GM19193 (cell line): ENCODE results near the gene ANKRD13B.

ENCODE experiments used
- POLR2A ChIP-seq: IDR thresholded peaks from 4 replicates; pipeline ENCODE4 v1.6.1; 2011; ENCODE audit not compliant: insufficient read depth, insufficient read length; ENCODE audit errors: extremely low read depth

ANKRD13B gene

DNA sequence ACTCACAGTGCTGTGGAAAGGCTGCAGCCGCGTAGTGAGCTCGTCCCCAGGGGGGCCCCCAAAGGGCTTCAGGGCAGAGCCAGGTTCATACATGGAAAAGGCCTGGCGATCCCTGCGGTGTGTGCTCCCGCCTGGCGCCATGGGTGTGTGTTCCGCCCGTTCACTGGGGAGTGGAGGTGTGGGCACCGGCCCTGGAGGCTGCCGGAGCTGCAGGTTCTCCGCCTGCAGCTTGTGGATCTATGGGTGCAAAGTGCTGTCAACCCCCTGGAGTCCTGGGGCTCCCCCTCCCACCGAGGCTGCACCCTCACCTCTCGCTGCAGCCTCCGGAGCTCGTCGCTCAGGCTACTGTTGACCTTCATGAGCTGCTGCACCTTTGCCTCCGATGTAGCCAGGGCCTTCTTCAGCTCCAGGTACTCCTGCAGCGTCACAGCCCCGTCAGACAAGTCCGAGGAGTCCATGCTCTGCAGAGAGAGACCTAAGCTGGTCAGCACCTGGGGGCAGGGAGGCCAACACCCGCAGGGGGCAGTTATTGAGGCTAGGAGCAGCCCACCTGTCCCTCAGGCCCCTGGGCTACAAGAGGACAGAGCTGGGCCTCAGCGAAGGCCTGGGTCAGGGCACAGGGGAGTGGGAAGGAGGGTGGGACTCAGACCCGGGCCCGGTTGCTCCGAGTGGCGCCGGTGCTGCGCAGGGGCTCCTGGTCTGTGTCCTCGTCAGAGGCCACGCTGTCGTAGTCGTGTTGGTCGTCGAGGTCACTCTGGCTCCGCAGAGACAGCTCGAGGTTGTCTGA is 16.5 kb upstream of the ANKRD13B start:
- TF ChIP-seq POLR2A, result no peak

DNA sequence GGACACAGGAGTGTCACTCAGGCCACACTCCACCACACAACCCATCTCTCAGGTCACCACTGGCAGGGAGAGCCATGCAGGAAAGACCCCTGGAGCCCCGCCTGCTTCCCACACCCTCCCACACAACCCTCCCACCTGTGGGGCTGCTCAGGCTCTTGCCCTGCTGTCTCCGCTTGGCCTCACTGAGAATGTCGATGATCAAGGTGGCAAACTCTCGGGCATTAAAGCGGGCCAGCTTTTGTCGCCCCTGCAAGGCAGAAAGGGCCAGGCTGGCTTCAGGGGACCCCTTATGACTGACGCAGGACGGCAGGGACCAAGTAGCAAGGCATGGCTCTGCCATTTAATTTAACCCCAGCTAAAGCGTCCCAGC is 15.9 kb upstream of the ANKRD13B start:
- TF ChIP-seq POLR2A, result no peak

DNA sequence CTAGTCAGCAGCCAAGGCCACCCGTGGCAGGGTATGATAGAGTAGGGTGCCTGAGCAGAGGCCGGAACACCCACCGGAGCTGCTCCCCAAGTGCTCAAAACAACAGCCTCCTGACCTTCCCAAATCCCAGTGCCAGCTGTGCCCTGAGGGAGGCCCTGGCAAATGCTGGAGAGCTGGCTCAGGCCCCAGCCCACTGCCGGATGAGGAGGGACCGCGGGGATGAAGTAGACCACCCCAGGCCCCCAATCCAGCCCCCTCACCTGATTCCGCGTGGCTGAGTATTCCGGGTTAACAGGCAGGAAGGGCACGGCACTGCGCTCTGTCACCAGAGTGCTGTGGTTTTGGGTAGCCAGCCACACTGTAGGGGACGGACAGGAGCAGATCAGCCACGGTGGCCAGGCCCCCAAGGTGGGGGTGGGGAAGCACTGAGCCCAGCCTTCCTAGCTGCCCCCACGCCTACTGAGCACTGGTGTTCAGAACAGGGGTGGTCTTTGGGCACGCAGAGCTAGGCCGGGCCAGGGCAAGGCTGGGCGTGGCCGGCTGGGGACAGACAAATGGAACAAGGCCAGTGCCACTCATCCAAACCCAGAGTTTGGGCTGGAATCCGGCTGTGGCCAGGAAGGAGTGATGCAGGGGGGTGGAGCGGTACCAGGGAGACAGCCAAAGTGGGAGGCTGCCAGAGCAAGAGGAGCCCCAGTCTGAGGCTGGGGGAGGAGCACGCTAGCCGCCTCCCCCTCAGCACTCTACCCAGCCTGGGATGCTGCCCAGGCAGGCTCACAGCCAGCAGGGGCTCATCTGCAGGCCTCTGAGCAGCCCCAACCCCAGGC is 15.3 kb upstream of the ANKRD13B start:
- TF ChIP-seq POLR2A, result no peak

DNA sequence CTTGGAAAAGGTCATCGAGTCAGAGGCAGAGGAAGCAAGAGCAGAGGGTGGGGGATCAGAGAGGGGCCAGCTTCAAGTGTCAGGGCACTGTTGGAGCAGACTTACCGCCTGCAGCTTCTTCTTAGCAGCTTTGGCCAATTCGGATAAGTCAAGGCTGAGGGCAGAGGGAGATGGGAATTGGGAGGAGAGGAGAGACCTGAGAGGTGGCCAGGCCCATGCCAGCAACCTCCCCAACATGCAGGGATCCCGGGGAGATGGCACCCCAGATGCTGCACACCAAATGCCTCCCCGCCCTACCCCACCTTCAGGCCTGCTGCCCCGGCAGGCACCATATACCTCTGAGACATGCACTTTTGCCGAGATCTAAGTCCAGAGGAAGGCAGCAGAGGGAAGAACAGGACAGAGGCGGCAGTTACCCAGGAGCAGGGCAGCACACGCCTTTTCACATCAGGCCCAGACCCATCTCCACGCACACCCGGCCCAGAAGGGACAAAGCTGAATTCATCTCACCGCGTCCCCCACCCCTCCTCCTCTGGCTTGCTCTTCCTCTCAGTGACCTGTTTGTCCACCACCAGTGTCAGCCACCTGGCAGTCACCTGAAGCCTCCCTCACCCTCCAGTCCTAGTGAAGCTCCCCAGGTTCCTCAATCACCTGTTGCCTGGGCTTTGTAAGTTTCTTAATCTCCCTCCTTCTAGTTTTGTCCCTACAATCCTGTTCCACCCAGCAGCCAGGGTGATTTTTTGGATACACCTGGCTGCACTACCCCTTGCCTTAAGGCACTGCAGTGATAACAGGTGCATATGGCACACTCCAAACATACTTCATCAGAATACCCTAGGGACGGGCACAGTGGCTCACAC is 14.1 kb upstream of the ANKRD13B start:
- TF ChIP-seq POLR2A, result no peak

DNA sequence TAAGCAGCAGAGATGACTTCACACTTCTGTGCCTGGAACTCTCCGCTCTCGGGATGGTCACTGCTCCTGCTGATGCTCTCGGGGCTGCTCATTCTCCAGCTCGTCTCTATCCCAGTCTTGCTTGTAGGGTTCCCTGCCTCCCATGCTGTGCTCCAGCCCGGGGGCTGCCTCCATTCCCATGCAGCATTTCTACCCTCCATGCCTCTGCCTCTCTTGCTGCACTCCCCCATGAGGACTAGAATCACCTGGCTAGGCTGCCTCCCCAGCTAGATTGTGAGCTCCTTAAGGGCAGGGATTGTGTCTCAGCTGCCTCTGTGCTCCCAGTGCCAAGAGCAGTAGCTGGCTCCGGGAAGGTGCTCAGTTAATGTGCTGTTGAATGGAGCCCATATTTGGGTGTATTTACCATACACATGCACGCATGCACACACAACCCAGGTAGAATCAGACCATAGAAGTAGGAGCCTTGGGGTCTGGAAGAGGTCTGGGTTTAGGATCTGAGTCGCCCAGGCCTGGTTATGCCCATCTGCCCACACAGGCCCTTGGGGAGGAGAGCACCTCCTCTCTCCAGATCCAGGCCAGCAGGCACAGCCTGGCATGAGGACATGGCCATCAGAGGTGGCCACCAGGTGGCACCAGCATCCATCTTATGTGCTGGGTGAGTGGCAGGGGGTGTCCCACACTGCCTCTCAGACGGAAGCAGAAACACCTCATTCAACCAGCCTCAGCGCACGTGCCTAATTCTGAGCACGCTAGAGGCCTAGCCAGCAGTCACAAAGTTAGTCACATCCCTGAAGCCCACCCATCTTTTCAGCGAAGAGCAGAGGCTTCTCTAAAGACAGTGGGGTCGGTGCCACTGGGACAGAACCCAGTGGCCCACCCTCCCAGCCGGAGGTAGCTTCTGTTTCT is 12.8 kb upstream of the ANKRD13B start:
- no peak for TF ChIP-seq POLR2A

DNA sequence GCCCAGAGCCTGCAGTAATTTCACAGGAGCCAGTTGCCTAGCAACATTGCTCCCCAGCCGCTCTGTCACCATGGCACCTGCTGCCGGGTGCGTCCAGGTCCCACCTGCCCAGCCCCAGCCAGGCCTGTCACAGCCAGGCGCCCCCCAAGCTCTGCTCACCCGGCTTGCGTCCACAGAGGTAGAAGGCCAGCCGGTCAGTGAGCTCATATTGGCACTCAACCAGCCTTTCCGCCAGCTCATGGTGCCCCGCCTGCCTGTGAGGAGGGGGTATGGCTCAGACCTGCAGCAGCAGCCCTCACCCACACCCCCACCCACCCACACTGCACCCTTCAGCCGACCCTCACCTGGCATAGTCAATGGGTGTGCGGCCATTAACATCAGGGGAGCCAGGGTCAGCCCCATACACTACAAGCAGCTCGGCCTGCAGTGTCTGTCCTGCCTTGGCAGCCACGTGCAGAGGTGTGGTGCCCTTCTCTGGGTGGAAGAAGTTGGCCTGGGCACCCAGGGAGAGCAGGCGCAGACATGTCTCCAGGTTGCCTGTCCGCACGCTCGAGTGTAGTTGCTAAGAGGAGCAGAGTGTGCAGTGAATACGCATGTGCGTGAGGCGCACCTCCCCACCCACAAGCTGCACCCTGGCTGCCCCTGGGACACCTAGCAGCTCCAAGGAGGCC is 11.2 kb upstream of the ANKRD13B start:
- no peak for TF ChIP-seq POLR2A

DNA sequence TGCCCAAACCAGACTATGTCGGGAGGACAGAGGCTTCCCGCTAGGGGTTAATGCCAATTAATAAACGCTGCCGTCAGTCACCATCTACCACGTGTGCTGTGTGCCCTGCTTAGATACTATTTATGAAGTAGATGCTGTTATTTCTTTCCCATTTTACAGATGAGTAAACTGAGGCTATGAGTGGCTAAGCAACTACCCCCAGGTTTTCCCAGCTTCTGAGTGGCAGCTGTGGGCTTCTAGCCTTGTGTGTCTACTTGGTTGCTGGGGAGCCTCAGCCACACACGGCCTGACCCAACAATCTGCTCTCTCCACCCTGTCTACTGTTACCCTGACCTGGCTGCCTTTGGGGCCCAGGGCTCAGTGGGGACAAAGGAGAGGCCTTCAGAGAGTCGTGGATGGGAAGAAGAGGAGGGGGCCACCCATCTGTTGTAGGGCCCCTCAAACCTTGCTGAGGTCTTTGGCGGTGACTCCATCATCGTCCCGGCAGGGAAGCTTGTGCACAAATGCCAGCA is 10.6 kb upstream of the ANKRD13B start:
- no peak for TF ChIP-seq POLR2A

DNA sequence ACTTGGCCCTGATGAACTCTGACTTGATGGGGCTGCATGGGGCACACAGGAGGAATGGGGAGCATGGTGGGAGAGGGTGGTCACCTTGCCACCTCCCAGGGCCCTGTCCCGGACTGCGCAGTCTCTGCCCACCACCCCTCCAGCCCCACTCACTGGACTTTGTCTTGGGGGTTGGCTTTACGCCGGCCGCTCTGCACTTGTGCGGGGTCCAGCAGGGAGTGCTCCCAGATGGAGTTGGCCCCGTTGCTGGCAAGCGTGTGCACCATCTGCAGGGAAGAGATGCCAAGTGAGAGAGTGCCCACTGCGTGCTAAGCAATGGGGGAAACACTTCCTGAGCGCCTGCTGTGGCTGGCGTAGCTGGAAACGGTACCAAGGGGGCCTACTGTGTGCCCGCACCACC is 10.2 kb upstream of the ANKRD13B start:
- TF ChIP-seq POLR2A, result no peak

DNA sequence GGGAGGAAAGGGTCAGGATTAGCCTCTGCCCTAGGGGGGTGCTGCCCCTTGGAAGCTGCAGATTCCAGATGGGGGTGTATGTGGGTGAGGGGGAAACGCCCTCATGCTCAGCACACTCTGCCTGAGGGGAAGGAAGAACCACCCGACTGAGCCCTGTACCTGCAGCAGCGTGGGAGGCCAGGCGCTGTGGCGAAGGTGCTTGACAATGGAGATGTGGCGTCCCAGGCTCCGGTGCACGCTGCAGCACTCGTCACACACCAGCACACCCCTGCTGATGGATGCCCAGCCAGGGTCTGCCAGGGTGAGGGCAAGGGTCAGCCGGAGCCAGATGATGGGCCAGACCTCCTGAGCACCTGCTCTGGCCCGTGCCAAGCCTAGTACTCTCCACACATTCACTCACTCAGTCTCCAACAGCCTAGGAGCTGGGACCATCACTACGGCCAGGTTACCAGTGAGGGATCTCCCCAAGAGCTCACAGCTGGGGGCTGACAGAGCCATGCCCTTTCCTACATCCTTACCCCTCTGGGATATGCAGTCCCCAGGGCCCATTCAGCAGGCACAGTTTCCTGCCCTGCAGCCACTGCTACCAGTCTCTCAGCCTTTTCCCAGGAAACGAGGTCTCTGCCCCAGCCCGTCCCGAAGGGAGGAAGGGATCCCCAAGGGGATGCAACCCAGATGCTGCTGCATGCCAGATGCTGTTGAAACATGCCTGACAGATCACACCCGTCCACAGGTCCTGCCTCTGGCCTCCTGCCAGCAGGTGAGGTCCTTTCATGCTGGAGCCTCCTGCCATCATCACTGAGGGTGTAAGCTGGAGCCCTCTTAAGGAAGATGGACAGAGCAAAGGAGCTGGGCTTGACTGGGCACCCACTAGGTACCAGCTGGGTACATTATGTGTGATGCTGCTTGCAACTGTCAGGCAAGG is 9.3 kb upstream of the ANKRD13B start:
- TF ChIP-seq POLR2A, result no peak

DNA sequence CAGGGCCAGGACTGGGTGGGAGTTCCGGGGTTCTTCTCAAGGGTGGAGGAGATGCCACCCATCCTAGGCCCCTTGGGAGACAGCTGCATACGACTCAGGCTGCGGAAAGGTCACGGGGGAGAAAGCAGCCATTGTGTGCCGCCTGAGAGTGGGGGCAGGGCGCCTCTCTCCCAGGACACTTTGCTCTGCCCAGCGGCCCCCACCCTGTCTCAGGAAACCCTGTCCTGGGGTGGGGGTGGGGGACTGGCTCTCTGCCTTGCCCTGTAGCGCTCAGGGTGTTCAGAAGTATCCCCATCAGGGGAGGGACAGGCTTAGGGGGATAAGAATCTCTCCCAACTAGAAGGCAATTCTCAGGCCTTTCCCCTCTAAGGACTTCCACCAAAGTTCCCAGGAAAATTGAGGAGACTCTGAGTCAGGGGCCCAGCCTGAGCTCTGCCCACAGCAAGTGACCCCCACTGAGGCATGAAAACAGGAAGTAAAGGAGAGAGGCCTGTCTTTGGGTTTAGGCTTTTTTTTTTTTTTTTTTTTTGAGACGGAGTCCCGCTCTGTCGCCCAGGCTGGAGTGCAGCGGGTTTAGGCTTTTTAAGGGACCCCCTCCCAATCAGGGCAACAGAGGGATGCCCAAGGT is 8.4 kb upstream of the ANKRD13B start:
- TF ChIP-seq POLR2A, result no peak

DNA sequence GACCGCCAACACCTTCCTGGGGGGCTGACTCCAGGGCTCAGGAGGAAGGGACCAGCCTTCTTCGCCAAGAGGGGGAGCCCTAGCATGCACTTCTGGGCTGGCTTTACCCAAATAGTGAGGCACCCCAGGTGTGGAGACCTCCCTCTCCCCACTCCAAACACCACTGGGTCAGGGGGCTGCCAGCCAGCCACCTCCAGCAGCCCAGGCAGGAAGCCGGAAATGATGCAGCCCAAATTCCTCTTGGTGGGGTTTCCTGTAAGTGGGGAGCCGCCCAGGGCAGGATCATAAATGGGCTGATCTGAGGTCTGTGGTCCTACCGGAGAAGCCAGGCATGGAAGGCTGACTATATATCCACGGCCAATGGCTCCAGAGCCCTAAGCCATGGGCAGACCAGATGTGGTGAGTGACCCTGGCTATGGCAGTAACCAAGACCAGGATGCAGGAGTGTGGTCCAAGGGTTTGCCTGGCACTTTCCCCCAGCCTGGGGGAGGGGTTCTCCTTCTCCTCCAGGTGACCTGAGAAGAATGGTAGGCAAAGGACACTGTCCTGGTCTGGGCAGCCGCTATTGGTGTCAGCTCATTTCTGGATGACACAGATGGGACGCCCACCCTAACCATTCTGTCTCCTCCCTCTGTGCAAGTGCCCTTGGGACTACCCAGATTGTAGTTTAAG is 7.7 kb upstream of the ANKRD13B start:
- no peak for TF ChIP-seq POLR2A
